ENCODE data around the gene SERINC1.

SERINC1 gene

GRCh38 chr6:122452509-122452908 is 19.1 kb downstream of the SERINC1 start:
- TF ChIP-seq CTCF (IDR thresholded peaks at IDR 0.05), result no peak

DNA sequence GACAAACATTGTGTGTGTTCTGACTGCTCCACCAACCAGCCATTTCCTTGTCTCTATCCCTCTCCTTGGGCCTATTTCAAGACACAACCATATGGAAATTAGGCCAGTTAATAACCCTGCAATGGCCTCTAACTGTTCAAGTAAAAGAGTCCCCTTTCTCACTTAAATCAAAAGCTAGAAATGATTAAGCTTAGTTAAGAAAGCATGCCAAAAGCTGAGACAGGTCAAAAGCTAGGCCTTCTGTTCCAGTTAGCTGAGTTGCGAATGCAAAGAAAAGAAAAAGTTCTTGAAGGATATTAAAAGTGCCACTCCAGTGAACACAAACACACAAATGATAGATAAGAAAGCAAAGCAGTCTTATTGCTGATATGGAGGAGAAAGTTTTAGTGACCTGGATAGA is 22.5 kb downstream of the SERINC1 start:
- TF ChIP-seq CTCF (IDR thresholded peaks at IDR 0.05), result no peak

- TF ChIP-seq CTCF (IDR thresholded peaks at IDR 0.05), result no peak
Measured at GRCh38 chr6:122445274-122445673, 26.3 kb downstream of the SERINC1 start.

DNA sequence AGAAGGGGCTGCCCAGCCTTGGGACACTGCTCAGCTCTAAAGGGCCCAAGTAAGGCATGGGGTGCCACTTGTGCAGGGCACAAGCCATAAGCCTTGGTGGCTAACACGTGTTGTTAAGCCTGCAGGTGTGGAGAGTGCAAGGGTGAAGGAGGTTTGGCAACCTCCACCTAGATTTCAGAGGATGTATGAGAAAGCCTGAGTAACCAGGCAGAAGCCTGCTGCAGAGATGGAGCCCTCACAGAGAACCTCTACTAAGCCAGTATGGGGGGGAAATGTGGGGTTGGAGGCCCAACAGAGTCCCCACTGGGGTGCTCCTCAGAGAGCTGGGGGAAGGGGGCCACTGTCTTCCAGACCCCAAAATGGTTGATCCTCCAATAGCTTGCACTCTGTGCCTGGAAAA is 32.6 kb downstream of the SERINC1 start:
- TF ChIP-seq CTCF (IDR thresholded peaks at IDR 0.05), result no peak

DNA sequence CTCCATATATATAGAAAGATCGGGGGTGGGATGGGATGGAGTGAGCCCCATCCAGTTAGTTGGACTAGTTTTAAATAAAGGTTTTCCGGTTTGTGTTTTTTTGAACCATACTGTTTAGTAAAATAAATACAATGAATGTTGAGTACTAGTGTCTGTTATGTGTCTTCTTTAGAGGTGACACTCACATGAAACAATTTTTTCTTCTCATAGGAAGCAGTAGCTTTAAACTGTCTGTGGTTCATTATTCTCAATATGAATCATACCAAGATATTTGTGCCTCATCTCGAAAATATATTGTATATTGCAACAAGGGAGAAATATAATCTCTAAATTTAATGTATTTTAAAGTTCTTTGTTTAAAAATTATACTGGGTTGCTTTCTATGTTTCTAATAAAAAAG is 38.8 kb downstream of the SERINC1 start:
- TF ChIP-seq CTCF (IDR thresholded peaks at IDR 0.05), result no peak

DNA sequence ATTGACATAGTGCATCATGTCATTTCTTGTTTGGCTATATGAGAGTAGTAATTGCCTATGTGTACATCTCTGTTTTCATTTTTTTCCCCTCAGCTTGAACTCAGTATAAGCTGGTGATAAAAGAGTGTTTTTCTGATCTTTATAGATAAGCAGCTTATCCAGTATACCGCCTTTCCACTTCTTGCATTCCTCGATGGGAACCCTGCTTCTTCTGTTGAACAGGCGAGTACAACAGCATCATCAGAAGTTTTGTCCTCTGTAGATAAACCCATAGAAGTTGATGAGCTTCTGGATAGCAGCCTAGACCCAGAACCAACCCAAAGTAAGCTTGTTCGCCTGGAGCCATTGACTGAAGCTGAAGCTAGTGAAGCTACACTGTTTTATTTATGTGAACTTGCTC is 39.8 kb downstream of the SERINC1 start:
- no peak for TF ChIP-seq CTCF (IDR thresholded peaks at IDR 0.05)

DNA sequence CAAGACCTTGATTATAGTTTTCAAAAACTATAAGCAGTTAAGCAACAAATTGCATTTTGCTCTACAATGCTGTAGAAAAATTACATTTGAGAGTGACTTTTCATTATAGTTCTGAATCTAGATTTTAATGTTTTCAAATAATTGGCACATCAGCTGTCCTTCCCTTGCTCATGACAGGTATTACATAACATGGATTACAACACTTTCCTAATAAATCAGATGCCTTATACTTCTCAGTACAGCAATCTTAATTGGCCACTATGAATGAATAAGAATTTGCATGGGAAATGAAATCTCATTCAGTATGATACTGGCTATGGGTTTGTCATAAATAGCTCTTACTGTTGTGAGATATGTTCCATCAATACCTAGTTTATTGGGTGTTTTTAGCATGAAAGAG is 42.3 kb downstream of the SERINC1 start:
- TF ChIP-seq CTCF (IDR thresholded peaks at IDR 0.05), result no peak

GRCh38 chr6:122428781-122429180 is 42.8 kb downstream of the SERINC1 start:
- no peak for TF ChIP-seq CTCF (IDR thresholded peaks at IDR 0.05)
